ENCODE results near the gene DENND1A. TPM values are rescaled to one million over a fixed set of nuclear protein-coding genes. Genes with fewer than 3 reads are reported as not detected.

DENND1A gene
- total and polyA plus RNA-seq, 11 donors = 9.8 to 24.0 (median 14.7) TPM

DNA sequence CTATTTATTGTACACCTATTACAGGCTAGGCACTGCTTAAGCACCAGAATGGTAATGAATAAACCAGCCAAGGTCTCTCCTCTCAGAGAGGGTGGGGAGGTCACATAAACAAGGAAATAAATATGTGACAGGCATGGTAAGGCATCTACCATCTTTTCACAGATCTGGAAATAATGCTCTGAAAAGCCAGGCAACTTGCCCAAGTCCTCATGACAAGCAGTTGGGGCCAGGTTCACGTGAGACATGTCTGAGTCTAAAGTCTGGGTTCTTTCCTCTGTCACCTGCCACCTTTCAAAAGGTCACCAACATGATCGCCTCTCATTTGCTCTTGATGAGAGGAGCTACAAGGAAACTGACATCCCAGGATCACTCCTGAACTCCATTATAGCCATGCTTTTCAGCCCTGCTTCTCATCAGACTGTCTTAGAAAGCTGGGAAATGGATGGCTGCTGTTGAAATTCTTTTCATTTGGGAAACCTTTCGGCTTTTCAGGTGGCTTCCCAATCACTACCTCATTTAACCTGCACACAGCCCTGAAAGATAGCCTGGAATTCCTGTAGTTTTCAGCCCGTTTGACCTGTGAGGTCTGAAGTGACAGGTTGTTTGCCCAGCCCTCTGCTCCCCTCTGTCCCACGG, 450.8 kb downstream of the DENND1A start:
- DNase-seq = peak in 3 of 5 donors; percentile 14 to 45 (median 29)
- peak in 3 of 4 donors; percentile 60 to 78 (median 69) for ATAC-seq

GRCh38 chr9:123478160-123478559, 451.8 kb downstream of the DENND1A start:
- TF ChIP-seq, protein P1, sequence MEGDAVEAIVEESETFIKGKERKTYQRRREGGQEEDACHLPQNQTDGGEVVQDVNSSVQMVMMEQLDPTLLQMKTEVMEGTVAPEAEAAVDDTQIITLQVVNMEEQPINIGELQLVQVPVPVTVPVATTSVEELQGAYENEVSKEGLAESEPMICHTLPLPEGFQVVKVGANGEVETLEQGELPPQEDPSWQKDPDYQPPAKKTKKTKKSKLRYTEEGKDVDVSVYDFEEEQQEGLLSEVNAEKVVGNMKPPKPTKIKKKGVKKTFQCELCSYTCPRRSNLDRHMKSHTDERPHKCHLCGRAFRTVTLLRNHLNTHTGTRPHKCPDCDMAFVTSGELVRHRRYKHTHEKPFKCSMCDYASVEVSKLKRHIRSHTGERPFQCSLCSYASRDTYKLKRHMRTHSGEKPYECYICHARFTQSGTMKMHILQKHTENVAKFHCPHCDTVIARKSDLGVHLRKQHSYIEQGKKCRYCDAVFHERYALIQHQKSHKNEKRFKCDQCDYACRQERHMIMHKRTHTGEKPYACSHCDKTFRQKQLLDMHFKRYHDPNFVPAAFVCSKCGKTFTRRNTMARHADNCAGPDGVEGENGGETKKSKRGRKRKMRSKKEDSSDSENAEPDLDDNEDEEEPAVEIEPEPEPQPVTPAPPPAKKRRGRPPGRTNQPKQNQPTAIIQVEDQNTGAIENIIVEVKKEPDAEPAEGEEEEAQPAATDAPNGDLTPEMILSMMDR (IDR thresholded peaks at IDR 0.05) = no peak
- no peak for TF ChIP-seq POLR2A (IDR thresholded peaks at IDR 0.05)
- intact Hi-C loops (cut with DNase I) = no loop called here
- ATAC-seq (no peak), DNase-seq (no peak)
- no peaks in the 10 kb centered on the region for H3K9me3 ChIP-seq
- no peak overlapping the region for H3K4me3 ChIP-seq
- 87 to 93% (median 90%) methylated on average over 6 of the region's 6 CpGs for WGBS, 4 donors
- no peaks in the 10 kb centered on the region for H3K27me3 ChIP-seq
- H3K27ac ChIP-seq = no peak overlapping the region
- H3K36me3 ChIP-seq = no peaks in the 10 kb centered on the region
- peaks cover 0 to 17% (median 0%) of the 10 kb centered on the region in 12 donors for H3K4me1 ChIP-seq

More for the DNA sequence above, 450.8 kb downstream of the DENND1A start:
- TF ChIP-seq, protein P1 (IDR thresholded peaks at IDR 0.05) = no peak
- TF ChIP-seq POLR2A (IDR thresholded peaks at IDR 0.05) = no peak
- Histone ChIP-seq H3K4me1 (peaks cover 0 to 12% (median 0%) of the 10 kb centered on the region in 12 donors), H3K36me3 (no peaks in the 10 kb centered on the region), H3K27ac (no peak overlapping the region), H3K27me3 (no peaks in the 10 kb centered on the region), H3K9me3 (no peaks in the 10 kb centered on the region), H3K4me3 (no peak overlapping the region)
- 59 to 75% (median 64%) methylated on average over 5 of the region's 5 CpGs for WGBS, 4 donors
- intact Hi-C loops (cut with DNase I) = no loop called here

DNA sequence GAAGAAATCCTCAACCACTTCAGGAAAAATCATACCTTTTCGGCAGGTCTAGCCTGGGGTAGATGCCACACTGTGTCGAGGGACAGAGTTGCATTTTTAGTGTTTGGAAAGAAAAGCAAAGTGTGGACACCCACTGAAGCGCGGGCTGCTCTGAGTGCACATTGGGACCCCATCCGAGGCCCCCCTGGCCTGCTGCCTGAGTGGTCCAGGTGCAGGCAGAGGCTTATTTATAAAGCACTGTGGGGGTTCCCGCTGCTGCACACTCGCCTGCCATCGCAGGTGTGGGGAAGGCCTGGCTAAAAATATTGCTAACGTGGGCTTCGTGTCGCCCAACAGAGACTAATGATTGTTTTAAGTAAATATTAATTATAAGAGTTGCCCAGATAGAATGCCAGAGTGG, 454.5 kb downstream of the DENND1A start:
- TF ChIP-seq POLR2A (IDR thresholded peaks at IDR 0.05) = no peak
- TF ChIP-seq, protein P1 (IDR thresholded peaks at IDR 0.05) = no peak
- Histone ChIP-seq H3K36me3 (no peaks in the 10 kb centered on the region), H3K4me1 (peaks cover 0 to 23% (median 0%) of the 10 kb centered on the region in 12 donors), H3K9me3 (no peaks in the 10 kb centered on the region), H3K27me3 (no peaks in the 10 kb centered on the region), H3K4me3 (no peak overlapping the region), H3K27ac (no peak overlapping the region)
- DNase-seq = no peak
- WGBS, 4 donors = 97 to 99% (median 98%) methylated on average over 11 of the region's 11 CpGs
- ATAC-seq = no peak
- intact Hi-C loops (cut with DNase I) = no loop called here

DNA sequence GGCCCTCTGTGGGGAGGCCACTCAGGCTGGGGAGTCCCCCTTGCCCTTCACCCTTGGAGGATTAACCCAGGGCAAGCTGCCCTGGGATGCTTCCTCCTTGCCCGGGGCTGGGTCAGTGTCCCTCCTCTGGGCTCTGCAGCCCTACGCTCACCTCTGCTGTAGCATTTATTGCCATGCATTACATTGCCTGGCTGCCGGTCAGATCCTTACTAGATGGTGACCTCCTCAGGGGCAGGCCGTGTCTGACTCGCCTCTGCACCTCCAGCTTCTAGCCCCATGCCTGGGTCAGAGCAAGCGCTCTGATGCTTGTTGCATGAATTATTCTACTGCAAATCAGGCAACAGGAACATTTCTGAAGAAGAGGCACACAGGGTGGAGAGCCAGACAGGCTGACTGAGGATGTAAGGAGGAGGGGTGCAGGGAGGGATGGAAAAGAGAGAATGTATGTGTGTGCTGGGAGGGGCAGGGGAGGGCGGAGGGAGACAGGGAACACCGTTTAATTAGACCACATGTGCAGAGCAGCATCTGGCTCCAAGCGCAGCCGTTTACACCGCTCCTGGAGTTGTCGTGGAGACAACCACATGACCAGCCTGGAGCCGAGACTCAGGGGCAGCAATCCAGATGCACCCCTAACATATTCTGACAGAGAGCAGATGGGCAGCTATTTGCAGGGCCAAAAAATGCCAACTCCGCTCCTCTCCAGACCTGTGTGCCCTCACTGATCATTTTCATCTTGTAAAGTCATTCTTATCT, 456.9 kb downstream of the DENND1A start:
- ATAC-seq (peak in 3 of 4 donors; percentile 46 to 62 (median 57)), DNase-seq (no peak)
- H3K4me3 ChIP-seq = no peak overlapping the region
- H3K9me3 ChIP-seq = no peaks in the 10 kb centered on the region
- TF ChIP-seq, protein P1 (IDR thresholded peaks at IDR 0.05) = no peak
- TF ChIP-seq POLR2A (IDR thresholded peaks at IDR 0.05) = no peak
- 67 to 74% (median 69%) methylated on average over 11 to 14 of the region's 14 CpGs for WGBS, 4 donors
- no peaks in the 10 kb centered on the region for H3K36me3 ChIP-seq
- intact Hi-C loops (cut with DNase I) = no loop called here
- no peaks in the 10 kb centered on the region for H3K27me3 ChIP-seq
- no peak overlapping the region for H3K27ac ChIP-seq
- peaks cover 0 to 12% (median 0%) of the 10 kb centered on the region in 12 donors for H3K4me1 ChIP-seq

Measured in heart left ventricle (tissue), 16 donors.